Prostate gland (tissue), 2 donors: ENCODE measurements around the gene FHIT. TPM values are rescaled to one million over a fixed set of nuclear protein-coding genes. Genes with fewer than 3 reads are reported as not detected.

Experiments used
- DNase-seq: peaks from one replicate; pipeline ENCODE4 v3.0.0-alpha.2; 2019; ENCODE audit warnings: low spot score
- H3K27ac ChIP-seq, 2 donors: fragments of 200-600 bp; sonication (generic); 2 replicates each; pipeline ENCODE4 v1.5.1; 2017 to 2019
- H3K27me3 ChIP-seq: fragments of 200-600 bp; sonication (generic); replicated peaks from 2 replicates; pipeline ENCODE4 v1.5.1; 2019; ENCODE audit not compliant: insufficient read depth
- H3K36me3 ChIP-seq, 2 donors: fragments of 200-600 bp; sonication (generic); 1 replicate in 1 of 2; 2 replicates in 1 of 2; pipeline versions ENCODE4 v1.5.1 to v1.8.1; 2017 to 2019
- H3K4me1 ChIP-seq: fragments of 200-600 bp; sonication (generic); replicated peaks from 2 replicates; pipeline ENCODE4 v1.5.1; 2019
- H3K4me3 ChIP-seq, 2 donors: fragments of 200-600 bp; sonication (generic); 2 replicates each; pipeline ENCODE4 v1.5.1; 2017 to 2019
- H3K9me3 ChIP-seq: fragments of 200-600 bp; sonication (generic); 2 replicates; pipeline ENCODE4 v1.5.1; 2017
- CTCF ChIP-seq, 4 experiments: fragments of 200-600 bp in 2 of 4; fragments of 450-650 bp in 2 of 4; sonication (generic) in 2 of 4; IDR thresholded peaks; 1 replicate in 3 of 4; 2 replicates in 1 of 4; pipeline ENCODE4 v1.5.1; 2016 to 2019; ENCODE audit warnings: antibody characterized with exemption in 4 of 4, mild to moderate bottlenecking in 2 of 4, moderate library complexity in 2 of 4
- POLR2A ChIP-seq: fragments of 450-650 bp; IDR thresholded peaks from one replicate; pipeline ENCODE4 v1.6.1; 2016; ENCODE audit warnings: antibody characterized with exemption, mild to moderate bottlenecking
- POLR2AphosphoS5 ChIP-seq: sonication (generic); formaldehyde crosslinking; IDR thresholded peaks from one replicate; pipeline ENCODE4 v1.6.1; 2017; ENCODE audit warnings: antibody characterized with exemption
- WGBS: methylation state at CpG from one replicate; pipeline ENCODE4 v1.1.5; 2018; 5-methylcytosine and 5-hydroxymethylcytosine counted together
- intact Hi-C: fragments of 100-400 bp; cut with DNase I; formaldehyde crosslinking; loops from one replicate; pipeline ENCODE4 v1.14.2; 2022
- total RNA-seq, 2 donors: library from RNA; depleted of rRNA; stranded (reverse); fragments of >200 nt; gene quantifications; one replicate each; pipeline ENCODE4 v1.1.0, GENCODE V29; 2016

Gene FHIT
- total RNA-seq, 2 donors from 2014 or later, result 6.4 to 10.4 TPM

GRCh38 chr3:59992578-59992977 lies 1258.7 kb downstream of the FHIT start:
- Histone ChIP-seq H3K4me3 (no peak overlapping the region), H3K4me1 (no peaks in the 10 kb centered on the region), H3K27me3 (no peaks in the 10 kb centered on the region), H3K9me3 (no peaks in the 10 kb centered on the region), H3K36me3 (no peaks in the 10 kb centered on the region), H3K27ac (no peak overlapping the region)
- intact Hi-C loops, result no loop called here
- no peak for TF ChIP-seq POLR2A
- DNase-seq, result no peak
- 84% methylated on average over 4 of the region's 4 CpGs for WGBS

GRCh38 chr3:59990915-59991314 lies 1260.3 kb downstream of the FHIT start:
- H3K9me3 ChIP-seq, result no peaks in the 10 kb centered on the region
- H3K27me3 ChIP-seq, result no peaks in the 10 kb centered on the region
- H3K4me1 ChIP-seq, result no peaks in the 10 kb centered on the region
- no peak for TF ChIP-seq POLR2A
- no peak for TF ChIP-seq CTCF (IDR thresholded peaks at IDR 0.05)
- TF ChIP-seq POLR2AphosphoS5, result no peak
- no peaks in the 10 kb centered on the region for H3K36me3 ChIP-seq
- WGBS, result 76% methylated on average over 2 of the region's 2 CpGs
- no peak overlapping the region for H3K4me3 ChIP-seq
- no peak for DNase-seq
- H3K27ac ChIP-seq, result no peak overlapping the region
- intact Hi-C loops, result no loop called here

- no peaks in the 10 kb centered on the region for H3K27me3 ChIP-seq
- DNase-seq, result no peak
- H3K9me3 ChIP-seq, result no peaks in the 10 kb centered on the region
- H3K4me1 ChIP-seq, result no peaks in the 10 kb centered on the region
- 94% methylated on average over 3 of the region's 3 CpGs for WGBS
- H3K4me3 ChIP-seq, result no peak overlapping the region
- no peak overlapping the region for H3K27ac ChIP-seq
- intact Hi-C loops, result no loop called here
- H3K36me3 ChIP-seq, result no peaks in the 10 kb centered on the region
- TF ChIP-seq POLR2A (no peak), POLR2AphosphoS5 (no peak), CTCF (IDR thresholded peaks at IDR 0.05) (no peak)
These were observed 1268.7 kb downstream of the FHIT start for GRCh38 chr3:59982510-59982909.

- TF ChIP-seq POLR2AphosphoS5, result no peak
- TF ChIP-seq CTCF (IDR thresholded peaks at IDR 0.05), result no peak
- TF ChIP-seq POLR2A, result no peak
- Histone ChIP-seq H3K36me3 (no peaks in the 10 kb centered on the region), H3K4me1 (no peaks in the 10 kb centered on the region), H3K9me3 (no peaks in the 10 kb centered on the region), H3K4me3 (no peak overlapping the region), H3K27ac (no peak overlapping the region), H3K27me3 (no peaks in the 10 kb centered on the region)
- intact Hi-C loops, result no loop called here
- 64% methylated on average over 6 of the region's 6 CpGs for WGBS
- DNase-seq, result no peak
These were observed 1269.9 kb downstream of the FHIT start for GRCh38 chr3:59981377-59981776.

GRCh38 chr3:59980576-59980975 lies 1270.7 kb downstream of the FHIT start:
- intact Hi-C loops, result no loop called here
- Histone ChIP-seq H3K36me3 (no peaks in the 10 kb centered on the region), H3K27ac (no peak overlapping the region), H3K4me3 (no peak overlapping the region), H3K9me3 (no peaks in the 10 kb centered on the region), H3K4me1 (no peaks in the 10 kb centered on the region), H3K27me3 (no peaks in the 10 kb centered on the region)
- WGBS, result 28% methylated on average over 2 of the region's 2 CpGs
- no peak for TF ChIP-seq POLR2AphosphoS5
- TF ChIP-seq POLR2A, result no peak
- TF ChIP-seq CTCF (IDR thresholded peaks at IDR 0.05), result no peak
- DNase-seq, result no peak
